Ovary (tissue), 9 donors: ENCODE measurements around the gene GPATCH1. TPM values are rescaled to one million over a fixed set of nuclear protein-coding genes. Genes with fewer than 3 reads are reported as not detected.

Experiments
- DNase-seq, 5 donors: peaks; one replicate each; pipeline ENCODE4 v3.0.0-alpha.2; 2019 to 2020
- H3K27ac ChIP-seq, 2 donors: fragments of 200-600 bp; one replicate each; pipeline versions ENCODE4 v1.5.1 to v1.8.0; 2019 to 2022
- H3K27me3 ChIP-seq: fragments of 200-600 bp; one replicate; pipeline ENCODE4 v1.8.0; 2022
- H3K36me3 ChIP-seq: fragments of 200-600 bp; sonication (generic); one replicate; pipeline ENCODE4 v1.5.1; 2019
- H3K4me1 ChIP-seq: one replicate; pipeline ENCODE4 v1.8.1; 2013; ENCODE audit warnings: mild to moderate bottlenecking, moderate library complexity; ENCODE audit not compliant: insufficient read depth
- H3K4me3 ChIP-seq: fragments of 200-600 bp; sonication (generic); one replicate; pipeline ENCODE4 v1.5.1; 2017
- H3K9me3 ChIP-seq, 2 donors: fragments of 200-600 bp in 1 of 2; sonication (generic) in 1 of 2; one replicate each; pipeline versions ENCODE4 v1.5.1 to v1.8.1; 2013 to 2019; ENCODE audit warnings: mild to moderate bottlenecking in 1 of 2, moderate library complexity in 1 of 2
- EP300 ChIP-seq: sonication (generic); formaldehyde crosslinking; IDR thresholded peaks from one replicate; pipeline ENCODE4 v1.6.1; 2017; ENCODE audit warnings: antibody characterized with exemption
- POLR2A ChIP-seq: fragments of 450-650 bp; IDR thresholded peaks from one replicate; pipeline ENCODE4 v1.6.1; 2017; ENCODE audit warnings: antibody characterized with exemption, mild to moderate bottlenecking, moderate library complexity
- WGBS, 3 donors: extraction: QIAGEN DNeasy Blood & Tissue Kit in 1 of 3; methylation state at CpG; one replicate each; pipeline versions ENCODE4 v1.1.5 to v1.1.7; 2013 to 2017; 5-methylcytosine and 5-hydroxymethylcytosine counted together
- intact Hi-C, 4 donors: fragments of 100-400 bp; cut with DNase I; formaldehyde crosslinking; loops; one replicate each; pipeline versions ENCODE4 v1.11.0 to v1.15.1; 2022 to 2023
- polyA plus RNA-seq, 2 donors: library from polyadenylated mRNA; stranded (reverse); fragments of 200-250 nt in 1 of 2; fragments of 350-450 nt in 1 of 2; fragmentation: Illumina TruSeq in 1 of 2; extraction: RNeasy Lipid Tissue Mini Kit (QIAGEN cat#74804) in 1 of 2; gene quantifications; one replicate each; pipeline ENCODE4 v1.2.3, GENCODE V29; 2013 to 2014
- total RNA-seq, 7 donors: library from RNA; depleted of rRNA in 2 of 7; stranded (reverse); fragments of >200 nt in 2 of 7; fragmentation: NEBNext Ultra II Directional in 3 of 7; extraction: Animal tissue kit (Norgen Biotek cat#: 25700) in 3 of 7; gene quantifications; one replicate each; pipeline versions ENCODE4 v1.1.0 to v1.2.4, GENCODE V29; 2016 to 2023
- TF ChIP-seq, protein P1 (sequence below), 3 donors: fragments of 450-650 bp in 2 of 3; fragments of 200-600 bp in 1 of 3; IDR thresholded peaks; one replicate each; pipeline versions ENCODE4 v1.5.1 to v1.8.0; 2016 to 2022; ENCODE audit warnings: antibody characterized with exemption in 3 of 3, mild to moderate bottlenecking in 1 of 3
- donor health status: DM: no; HTN: no; CAD: no; lungs with moderate emphysema.
- donor health status: DM: no; HTN: no; CAD: no.
- donor health status: Bipolar disorder and iron deficiency.
- donor health status: DM: yes; HTN: yes; CAD: no.
- donor health status: DM: no; HTN: no; CAD: no.
- donor health status: DM: yes; HTN: yes; CAD: no.

Gene GPATCH1
- total and polyA plus RNA-seq, 9 donors = 4.4 to 11.5 (median 10.5) TPM

DNA sequence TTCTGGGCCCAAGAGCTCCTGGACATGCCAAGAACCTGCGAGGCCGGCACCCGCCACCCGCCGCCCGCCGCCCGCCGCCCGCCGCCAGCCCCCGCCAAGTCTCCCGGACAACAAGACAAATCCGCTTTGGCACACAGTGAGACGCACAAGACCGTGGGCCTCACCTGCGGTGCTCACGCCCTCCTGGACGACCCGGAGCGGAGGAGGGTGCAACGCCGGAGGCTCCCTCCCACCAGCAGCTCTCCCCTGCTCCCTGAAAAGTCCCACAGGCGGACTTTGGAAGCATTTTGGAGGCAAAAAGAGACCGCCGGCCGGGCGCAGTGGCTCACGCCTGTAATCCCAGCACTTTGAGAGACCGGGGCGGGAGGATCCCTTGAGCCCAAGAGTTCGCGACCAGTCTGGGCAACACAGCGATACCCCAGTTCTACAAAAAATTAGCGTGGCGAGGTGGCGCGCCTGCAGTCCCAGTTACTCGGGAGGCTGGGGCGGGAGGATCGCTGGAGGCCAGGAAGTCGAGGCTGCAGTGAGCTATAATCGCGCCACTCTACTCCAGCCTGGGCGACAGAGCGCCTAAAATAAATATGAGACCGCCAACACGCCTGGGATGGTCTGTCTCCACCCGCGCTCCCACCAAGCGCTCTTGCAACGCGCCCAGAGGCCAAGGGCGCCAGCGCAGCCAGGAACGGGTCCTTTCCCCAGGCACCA lies 17.1 kb upstream of the GPATCH1 start:
- H3K27ac ChIP-seq = no peak overlapping the region
- no peaks in the 10 kb centered on the region for H3K4me1 ChIP-seq
- TF ChIP-seq, protein P1, sequence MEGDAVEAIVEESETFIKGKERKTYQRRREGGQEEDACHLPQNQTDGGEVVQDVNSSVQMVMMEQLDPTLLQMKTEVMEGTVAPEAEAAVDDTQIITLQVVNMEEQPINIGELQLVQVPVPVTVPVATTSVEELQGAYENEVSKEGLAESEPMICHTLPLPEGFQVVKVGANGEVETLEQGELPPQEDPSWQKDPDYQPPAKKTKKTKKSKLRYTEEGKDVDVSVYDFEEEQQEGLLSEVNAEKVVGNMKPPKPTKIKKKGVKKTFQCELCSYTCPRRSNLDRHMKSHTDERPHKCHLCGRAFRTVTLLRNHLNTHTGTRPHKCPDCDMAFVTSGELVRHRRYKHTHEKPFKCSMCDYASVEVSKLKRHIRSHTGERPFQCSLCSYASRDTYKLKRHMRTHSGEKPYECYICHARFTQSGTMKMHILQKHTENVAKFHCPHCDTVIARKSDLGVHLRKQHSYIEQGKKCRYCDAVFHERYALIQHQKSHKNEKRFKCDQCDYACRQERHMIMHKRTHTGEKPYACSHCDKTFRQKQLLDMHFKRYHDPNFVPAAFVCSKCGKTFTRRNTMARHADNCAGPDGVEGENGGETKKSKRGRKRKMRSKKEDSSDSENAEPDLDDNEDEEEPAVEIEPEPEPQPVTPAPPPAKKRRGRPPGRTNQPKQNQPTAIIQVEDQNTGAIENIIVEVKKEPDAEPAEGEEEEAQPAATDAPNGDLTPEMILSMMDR (IDR thresholded peaks at IDR 0.05) = no peak
- TF ChIP-seq EP300 (no peak), POLR2A (no peak)
- intact Hi-C loops = no loop called here
- WGBS, 3 donors = 2 to 6% (median 3%) methylated on average over 29 to 56 of the region's 56 CpGs
- H3K36me3 ChIP-seq = no peaks in the 10 kb centered on the region
- H3K4me3 ChIP-seq = peak overlapping the region; percentile 64
- DNase-seq = peak in 2 of 5 donors; percentile 29 to 36
- no peaks in the 10 kb centered on the region for H3K9me3 ChIP-seq
- H3K27me3 ChIP-seq = no peaks in the 10 kb centered on the region

DNA sequence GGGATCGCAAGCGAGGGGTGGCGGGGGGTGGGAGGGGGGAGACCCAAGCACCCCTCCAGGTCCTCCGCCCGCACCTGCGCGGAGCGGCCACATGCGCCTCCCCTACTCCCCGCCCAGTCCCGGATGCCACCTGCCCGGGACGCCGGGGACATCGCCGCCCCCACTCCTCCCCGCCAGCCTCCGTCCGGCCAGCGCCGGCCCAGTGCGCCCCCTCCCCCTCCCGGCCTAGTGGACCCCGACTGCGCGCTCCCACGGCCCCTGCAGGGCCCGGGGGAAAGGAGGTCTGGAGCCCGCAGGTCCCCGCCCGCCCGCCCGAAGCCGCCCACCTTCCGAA lies 16.6 kb upstream of the GPATCH1 start:
- Histone ChIP-seq H3K4me1 (no peaks in the 10 kb centered on the region), H3K27me3 (no peaks in the 10 kb centered on the region), H3K36me3 (no peaks in the 10 kb centered on the region), H3K27ac (no peak overlapping the region), H3K9me3 (no peaks in the 10 kb centered on the region), H3K4me3 (peak overlapping the region; percentile 64)
- DNase-seq = peak in 4 of 5 donors; percentile 26 to 46 (median 38)
- TF ChIP-seq POLR2A = no peak
- TF ChIP-seq EP300 = no peak
- TF ChIP-seq, protein P1 (IDR thresholded peaks at IDR 0.05) = no peak
- WGBS, 3 donors = 0 to 1% (median 1%) methylated on average over 15 to 33 of the region's 35 CpGs
- intact Hi-C loops = no loop called here

DNA sequence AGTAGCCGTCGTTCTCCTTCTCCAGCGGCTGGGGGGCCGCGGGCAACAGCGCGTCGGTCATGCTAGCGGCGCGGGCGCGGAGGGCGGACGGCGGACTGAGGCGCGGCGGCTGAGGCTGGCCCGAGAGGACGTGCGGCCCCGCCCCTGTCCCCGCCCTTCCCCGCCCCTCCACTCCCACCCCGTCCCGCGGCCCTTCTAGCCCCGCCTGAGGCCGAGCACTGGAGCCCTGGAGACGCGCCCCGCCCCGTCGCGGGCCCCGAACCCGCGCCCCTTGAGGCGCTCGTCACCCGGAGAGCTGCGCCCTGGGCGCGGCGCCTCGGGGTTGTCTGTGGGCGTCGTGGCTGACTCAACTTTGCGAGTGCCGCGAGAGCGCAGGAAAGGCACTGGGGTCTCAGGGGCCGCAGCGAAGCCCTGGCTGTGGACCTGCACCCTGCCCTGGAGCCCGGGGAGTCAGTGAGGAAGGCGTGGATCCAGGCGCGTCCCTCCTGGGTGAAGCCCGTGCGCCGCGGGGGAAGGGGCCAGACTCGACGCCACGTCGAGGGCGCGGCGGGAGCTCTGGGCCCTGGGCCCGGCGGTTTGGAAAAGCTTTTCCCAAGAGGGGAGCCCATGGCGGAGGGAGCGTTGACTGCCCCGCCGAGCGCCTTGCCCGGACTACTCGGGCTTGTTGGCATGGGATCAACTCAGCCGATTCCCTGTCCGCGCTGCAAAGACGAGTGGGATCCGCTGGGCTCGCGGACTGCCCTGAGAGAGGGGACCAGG lies 16.0 kb upstream of the GPATCH1 start, which contains the start of gene RHPN2:
RHPN2 (minus strand) TSS at position 97 of the 759 bp plus-strand sequence; CDS start at position 61, 36 bp downstream.
- H3K27me3 ChIP-seq = no peaks in the 10 kb centered on the region
- H3K27ac ChIP-seq = no peak within 1 kb of the TSS
- peak within 1 kb of the TSS; percentile 64 for H3K4me3 ChIP-seq
- H3K36me3 ChIP-seq = no peaks in the 10 kb centered on the region
- TF ChIP-seq EP300 (no peak), POLR2A (no peak)
- TF ChIP-seq, protein P1 (IDR thresholded peaks at IDR 0.05) = no peak
- WGBS, 3 donors = 1 to 5% (median 4%) methylated on average over 33 to 86 of the region's 86 CpGs
- intact Hi-C loops = no loop called here
- peak; percentile 50 to 66 (median 59) for DNase-seq
- no peaks in the 10 kb centered on the region for H3K9me3 ChIP-seq
- no peaks in the 10 kb centered on the region for H3K4me1 ChIP-seq

DNA sequence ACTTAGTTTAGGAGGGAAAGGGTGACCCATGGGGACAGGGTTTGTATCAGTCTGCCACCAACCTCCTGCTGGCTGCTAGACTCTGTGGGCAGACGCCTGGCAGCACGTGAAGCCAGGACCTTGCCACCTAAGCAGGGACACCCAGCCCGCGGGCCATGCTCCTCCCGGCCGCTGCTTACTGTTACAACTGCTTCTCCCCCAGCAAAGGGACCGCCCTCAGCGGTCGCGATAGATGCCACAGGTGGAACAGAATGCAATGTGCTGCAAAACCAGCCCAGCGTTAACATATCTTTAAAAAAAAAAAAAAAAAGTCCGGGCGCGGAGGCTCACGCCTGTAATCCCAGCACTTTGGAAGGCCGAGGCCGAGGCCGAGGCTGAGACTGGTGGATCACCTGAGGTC lies 14.4 kb upstream of the GPATCH1 start:
- TF ChIP-seq EP300 (no peak), POLR2A (no peak)
- TF ChIP-seq, protein P1 (IDR thresholded peaks at IDR 0.05) = no peak
- Histone ChIP-seq H3K9me3 (no peaks in the 10 kb centered on the region), H3K4me3 (no peak overlapping the region), H3K27ac (no peak overlapping the region), H3K36me3 (no peaks in the 10 kb centered on the region), H3K4me1 (no peaks in the 10 kb centered on the region), H3K27me3 (no peaks in the 10 kb centered on the region)
- intact Hi-C loops = no loop called here
- DNase-seq = no peak
- WGBS, 3 donors = 83 to 89% (median 87%) methylated on average over 18 of the region's 18 CpGs
